Measurements from ENCODE around the gene HOXD11. TPM values are rescaled to one million over a fixed set of nuclear protein-coding genes. Genes with fewer than 3 reads are reported as not detected.

HOXD11 gene
- total and polyA plus RNA-seq, 2 donors (not counting 3 experiments of a cell fraction or from before 2014, with no cell fraction given): not detected

- no peak overlapping the region for H2AFZ ChIP-seq (ENCODE audit: low read depth, low read length)
- TF ChIP-seq GATA2 (IDR thresholded peaks at IDR 0.05; ENCODE audit: insufficient read depth, insufficient read length, low read depth, low read length) (no peak), CTCF (IDR thresholded peaks at IDR 0.05; ENCODE audit: extremely low read depth in 1 of 2, insufficient read depth in 1 of 2, low read depth in 1 of 2, low read length in 2 of 2) (peak; percentile 60 to 67)
- DNase-seq (ENCODE audit: low read depth, low spot score): peak; percentile 43
- POLR2A ChIA-PET: no interaction called here
- no peaks in the 10 kb centered on the region for H3K9me1 ChIP-seq (replicated peaks; ENCODE audit: control insufficient read depth, extremely low read depth, insufficient read depth, low read length)
- FAIRE-seq: peak; percentile 70
- no TSS peak for BruUV-seq (replicated peaks)
- intact Hi-C loops (cut with micrococcal nuclease): no loop called here
- CTCF ChIA-PET: no interaction called here
- no peaks in the 10 kb centered on the region for H3K9me3 ChIP-seq (replicated peaks; ENCODE audit: control insufficient read depth, insufficient read depth, low read length)
- H3K9ac ChIP-seq (replicated peaks; ENCODE audit: extremely low read depth, insufficient read depth, low read length): no peak overlapping the region
- H3K4me3 ChIP-seq (replicated peaks in 1 of 3; ENCODE audit: insufficient read depth in 1 of 3, low read depth in 1 of 3, low read length in 3 of 3): no peak overlapping the region
- peak overlapping the region; percentile 31 for H3K4me2 ChIP-seq (ENCODE audit: insufficient read depth, low read length)
- peaks cover 68 to 86% of the 10 kb centered on the region in 2 experiments for H3K27me3 ChIP-seq (ENCODE audit: control insufficient read depth in 2 of 2, insufficient read depth in 2 of 2, low read length in 2 of 2)
- H3K27ac ChIP-seq (ENCODE audit: insufficient read depth, low read depth, low read length): no peak overlapping the region
- no peaks in the 10 kb centered on the region for H3K79me2 ChIP-seq (ENCODE audit: control insufficient read depth, insufficient read depth, low read length)
- dilution Hi-C loops (cut with MboI; ENCODE audit: extremely low pct_ligation_motif_present, low sequenced_read_pairs): no loop called here
- peaks cover 15% of the 10 kb centered on the region for H3K4me1 ChIP-seq (ENCODE audit: control insufficient read depth, extremely low read depth, insufficient read depth, low read length)
- H3K36me3 ChIP-seq (ENCODE audit: control insufficient read depth in 2 of 2, extremely low read depth in 1 of 2, insufficient read depth in 2 of 2, low read length in 2 of 2): no peaks in the 10 kb centered on the region
- no peaks in the 10 kb centered on the region for H4K20me1 ChIP-seq (replicated peaks; ENCODE audit: control insufficient read depth, extremely low read depth, insufficient read depth, low read length)
Observed at GRCh38 chr2:176118601-176119339, 11.7 kb downstream of the HOXD11 start.

Data from endothelial cell of umbilical vein (primary cell).